ENCODE data around the gene FLOT1. TPM values are rescaled to one million over a fixed set of nuclear protein-coding genes. Genes with fewer than 3 reads are reported as not detected.

Gene FLOT1
- total RNA-seq, 1 experiment from 2014 or later: 111 TPM

- Histone ChIP-seq H2AFZ (ENCODE audit: low read length) (no peak overlapping the region), H3K9ac (ENCODE audit: extremely low read depth, insufficient read length, low read length) (no peak overlapping the region), H3K18ac (ENCODE audit: insufficient read length, low read depth, low read length) (no peak overlapping the region), H2BK20ac (ENCODE audit: low read depth, low read length, poor library complexity, severe bottlenecking) (no peak overlapping the region), H4K91ac (ENCODE audit: insufficient read length, low read depth, low read length) (no peak overlapping the region), H3K56ac (ENCODE audit: insufficient read length, low read depth, low read length) (no peak overlapping the region), H4K5ac (ENCODE audit: insufficient read length, low read depth, low read length) (no peak overlapping the region), H3K14ac (ENCODE audit: insufficient read depth, low read length) (no peak overlapping the region), H3K27me3 (ENCODE audit: insufficient read depth, low read length) (no peaks in the 10 kb centered on the region), H3K23me2 (ENCODE audit: insufficient read length, low read depth, low read length, poor library complexity, severe bottlenecking) (no peaks in the 10 kb centered on the region), H3K79me1 (ENCODE audit: insufficient read depth, low read depth, low read length, poor library complexity, severe bottlenecking) (no peaks in the 10 kb centered on the region), H3K79me2 (ENCODE audit: insufficient read depth, low read length) (no peaks in the 10 kb centered on the region), H4K20me1 (ENCODE audit: control insufficient read depth, insufficient read depth, insufficient read length) (no peaks in the 10 kb centered on the region), H3K23ac (ENCODE audit: insufficient read length, low read depth, low read length) (no peak overlapping the region), H3K27ac (ENCODE audit: insufficient read length, low read depth, low read length) (no peak overlapping the region), H3K9me3 (ENCODE audit: control insufficient read depth, low read depth, low read length) (no peaks in the 10 kb centered on the region), H3K4me2 (ENCODE audit: insufficient read depth, insufficient read length, low read length) (no peak overlapping the region), H2BK5ac (ENCODE audit: insufficient read length, low read length) (no peak overlapping the region), H2BK15ac (ENCODE audit: low read depth, low read length) (no peak overlapping the region), H3T11ph (ENCODE audit: low read length) (no peak overlapping the region), H2BK120ac (ENCODE audit: low read depth, low read length, poor library complexity, severe bottlenecking) (no peak overlapping the region), H4K8ac (replicated peaks; ENCODE audit: insufficient read length, low read depth, low read length) (no peak overlapping the region), H3K4ac (ENCODE audit: low read depth, low read length) (no peak overlapping the region), H2AK5ac (ENCODE audit: insufficient read length, low read length) (no peak overlapping the region), H2BK12ac (ENCODE audit: insufficient read length, low read depth, low read length) (no peak overlapping the region), H3K4me1 (ENCODE audit: insufficient read depth, low read length) (peaks cover 1% of the 10 kb centered on the region; the same call in 1 of the 2 replicates)
- 0 out of 2 replicates have a peak, but pooled peaks cover 2% of the 10 kb centered on the region for H3K27me3 Mint-ChIP-seq (ENCODE audit: low read depth)
- no peak overlapping the region for H3K4me3 Mint-ChIP-seq
- H3K27ac Mint-ChIP-seq: no peak overlapping the region
- no peak for DNase-seq
- no CpG with 5 or more reads among the region's 2 CpGs for WGBS (ENCODE audit: extremely low coverage, insufficient read length, low lambda C conversion rate)
- H3K36me3 Mint-ChIP-seq (ENCODE audit: insufficient read depth in 1 of 3, low read depth in 3 of 3): peaks cover 0 to 8% (median 4%) of the 10 kb centered on the region in 3 experiments; a peak in 4 of 7 replicates
- TF ChIP-seq CTCF (conservative IDR thresholded peaks at IDR 0.05): no peak
- peaks cover 24 to 27% of the 10 kb centered on the region in 2 experiments for H3K4me1 Mint-ChIP-seq
- H3K9me3 Mint-ChIP-seq: peaks cover 2 to 5% of the 10 kb centered on the region in 2 experiments; a peak in 3 of 5 replicates
Observed at GRCh38 chr6:30775104-30775503, 32.6 kb upstream of the FLOT1 start.

Measured in H9 (cell line).